Heart right ventricle (tissue), 16 donors: ENCODE measurements around the gene KMT2B. TPM values are rescaled to one million over a fixed set of nuclear protein-coding genes. Genes with fewer than 3 reads are reported as not detected.
A peak's percentile ranks its signal among the peaks of the same experiment; 100 is the strongest.

Experiments
- ATAC-seq, 8 donors: fragments of 200-7000 bp; cut with Tn5 transposase; one replicate each; pipeline ENCODE4 v1.9.1; 2020; ENCODE audit warnings: mild to moderate bottlenecking in 8 of 8, moderate library complexity in 8 of 8, moderate number of reproducible peaks in 1 of 8
- DNase-seq, 2 donors: peaks; one replicate each; pipeline ENCODE4 v3.0.0-alpha.2; 2020
- H3K27ac ChIP-seq, 10 donors: fragments of 200-600 bp; sonication (generic) in 2 of 10; one replicate each; pipeline versions ENCODE4 v1.5.0 to v1.8.0; 2020 to 2022; ENCODE audit warnings: mild to moderate bottlenecking in 3 of 10
- H3K27me3 ChIP-seq, 7 donors: fragments of 200-600 bp; one replicate each; pipeline ENCODE4 v1.8.0; 2021 to 2022; ENCODE audit warnings: mild to moderate bottlenecking in 2 of 7
- H3K36me3 ChIP-seq, 9 donors: fragments of 200-600 bp; sonication (generic) in 1 of 9; one replicate each; pipeline versions ENCODE4 v1.5.0 to v1.8.0; 2020 to 2022; ENCODE audit warnings: mild to moderate bottlenecking in 2 of 9
- H3K4me1 ChIP-seq, 9 donors: fragments of 200-600 bp; sonication (generic) in 1 of 9; one replicate each; pipeline versions ENCODE4 v1.5.0 to v1.8.0; 2020 to 2022; ENCODE audit warnings: mild to moderate bottlenecking in 4 of 9
- H3K4me3 ChIP-seq, 10 donors: fragments of 200-600 bp; sonication (generic) in 2 of 10; one replicate each; pipeline versions ENCODE4 v1.5.0 to v1.8.0; 2020 to 2022; ENCODE audit warnings: mild to moderate bottlenecking in 7 of 10, moderate library complexity in 2 of 10
- H3K9me3 ChIP-seq, 11 donors: fragments of 200-600 bp in 10 of 11; sonication (generic) in 2 of 11; one replicate each; pipeline versions ENCODE4 v1.5.0 to v1.8.0; 2013 to 2022; ENCODE audit warnings: mild to moderate bottlenecking in 2 of 11, control low read depth in 1 of 11, moderate library complexity in 1 of 11
- WGBS, 2 donors: extraction: QIAGEN DNeasy Blood & Tissue Kit; methylation state at CpG; one replicate each; pipeline ENCODE4 v1.1.7; 2013; ENCODE audit warnings: inconsistent platforms in 1 of 2; 5-methylcytosine and 5-hydroxymethylcytosine counted together
- intact Hi-C, 10 donors: fragments of 100-400 bp; cut with DNase I; formaldehyde crosslinking; loops; one replicate each; pipeline versions ENCODE4 v1.11.1 to v1.14.2; 2022
- polyA plus RNA-seq, 2 donors: library from polyadenylated mRNA; stranded (reverse); fragments of 200-250 nt; gene quantifications; one replicate each; pipeline ENCODE4 v1.2.3, GENCODE V29; 2013
- total RNA-seq, 10 donors: library from RNA; stranded (reverse); fragmentation: NEBNext Ultra II Directional in 3 of 10; extraction: Animal tissue kit (Norgen Biotek cat#: 25700) in 3 of 10; gene quantifications; one replicate each; pipeline versions ENCODE4 v1.2.1 to v1.2.4, GENCODE V29; 2021 to 2023
- TF ChIP-seq, protein P1 (sequence below), 9 donors: fragments of 200-600 bp; sonication (generic) in 2 of 9; IDR thresholded peaks; one replicate each; pipeline versions ENCODE4 v1.5.0 to v1.8.0; 2021 to 2022; ENCODE audit warnings: antibody characterized with exemption in 9 of 9, mild to moderate bottlenecking in 5 of 9, moderate library complexity in 1 of 9
- donor health status: Arrhythmogenic right ventricular cardiomyopathy.
- donor health status: ischemic (EF 13 %, LVEDD 7.1; RV severe dilation, severe dysfunction).
- donor health status: healthy with polysubstance abuse.
- donor health status: DM: no; HTN: yes; CAD: no.
- donor health status: DM: no; HTN: no; CAD: no.
- donor health status: ischemic (EF 25% LVEDD 6.9; RV normal size, moderate dysfunction).
- donor health status: ischemic (EF 25% LVEDD 5.7; RV mildly dilated, moderate dysfunction).
- donor health status: healthy.
- donor health status: DM: yes; HTN: yes; CAD: no.
- donor health status: Ischemic cardiomyopathy.
- donor health status: ischemic (EF 35%, LVEDD 5.7; RV mildly dilated, moderate dysfunction).
- donor health status: nonischemic (EF 11% LVEDD 7.7; RV severe dilation, severe dysfunction).
- donor health status: DM: yes; HTN: yes; CAD: no.
- donor health status: PGD.
- donor health status: ischemic (EF 29% LVEDD 5.4; RV normal size, mild dysfunction).
- donor health status: nonischemic (EF 23%, LVEDD 6.1; RV moderate dilation, normal function).

KMT2B gene
- total and polyA plus RNA-seq, 12 donors: 10.8 to 28.7 (median 14.8) TPM

DNA sequence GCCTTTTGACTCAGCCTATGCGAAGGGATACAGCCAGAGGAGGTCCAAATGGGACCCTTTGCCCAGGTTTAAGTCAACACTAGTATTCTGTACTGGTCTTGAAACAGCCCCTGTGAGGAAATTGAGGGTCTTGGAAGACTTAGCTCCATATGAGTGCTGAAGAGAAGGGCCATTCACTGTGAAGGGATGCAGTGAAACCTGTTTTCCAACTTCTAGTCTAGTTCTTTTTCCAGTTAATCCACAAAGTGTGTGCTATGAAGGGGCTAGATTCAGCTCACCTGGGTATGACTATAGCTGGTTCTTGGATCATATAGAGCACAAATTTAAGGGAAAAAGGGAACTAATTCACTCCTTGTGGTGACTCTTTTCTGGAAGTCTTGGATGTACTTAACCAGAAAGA, 9.4 kb upstream of the KMT2B start:
- ATAC-seq (no peak), DNase-seq (no peak)
- no peak overlapping the region for H3K27ac ChIP-seq
- no peaks in the 10 kb centered on the region for H3K36me3 ChIP-seq
- peaks cover 0 to 23% (median 6%) of the 10 kb centered on the region in 7 donors for H3K27me3 ChIP-seq
- intact Hi-C loops: no loop called here
- no peaks in the 10 kb centered on the region for H3K9me3 ChIP-seq
- peaks cover 0 to under 1% (median 0%) of the 10 kb centered on the region in 9 donors for H3K4me1 ChIP-seq
- H3K4me3 ChIP-seq: no peak overlapping the region
- TF ChIP-seq, protein P1, sequence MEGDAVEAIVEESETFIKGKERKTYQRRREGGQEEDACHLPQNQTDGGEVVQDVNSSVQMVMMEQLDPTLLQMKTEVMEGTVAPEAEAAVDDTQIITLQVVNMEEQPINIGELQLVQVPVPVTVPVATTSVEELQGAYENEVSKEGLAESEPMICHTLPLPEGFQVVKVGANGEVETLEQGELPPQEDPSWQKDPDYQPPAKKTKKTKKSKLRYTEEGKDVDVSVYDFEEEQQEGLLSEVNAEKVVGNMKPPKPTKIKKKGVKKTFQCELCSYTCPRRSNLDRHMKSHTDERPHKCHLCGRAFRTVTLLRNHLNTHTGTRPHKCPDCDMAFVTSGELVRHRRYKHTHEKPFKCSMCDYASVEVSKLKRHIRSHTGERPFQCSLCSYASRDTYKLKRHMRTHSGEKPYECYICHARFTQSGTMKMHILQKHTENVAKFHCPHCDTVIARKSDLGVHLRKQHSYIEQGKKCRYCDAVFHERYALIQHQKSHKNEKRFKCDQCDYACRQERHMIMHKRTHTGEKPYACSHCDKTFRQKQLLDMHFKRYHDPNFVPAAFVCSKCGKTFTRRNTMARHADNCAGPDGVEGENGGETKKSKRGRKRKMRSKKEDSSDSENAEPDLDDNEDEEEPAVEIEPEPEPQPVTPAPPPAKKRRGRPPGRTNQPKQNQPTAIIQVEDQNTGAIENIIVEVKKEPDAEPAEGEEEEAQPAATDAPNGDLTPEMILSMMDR (IDR thresholded peaks at IDR 0.05): no peak
- 81 to 89% methylated on average over 1 of the region's 1 CpG for WGBS, 2 donors

DNA sequence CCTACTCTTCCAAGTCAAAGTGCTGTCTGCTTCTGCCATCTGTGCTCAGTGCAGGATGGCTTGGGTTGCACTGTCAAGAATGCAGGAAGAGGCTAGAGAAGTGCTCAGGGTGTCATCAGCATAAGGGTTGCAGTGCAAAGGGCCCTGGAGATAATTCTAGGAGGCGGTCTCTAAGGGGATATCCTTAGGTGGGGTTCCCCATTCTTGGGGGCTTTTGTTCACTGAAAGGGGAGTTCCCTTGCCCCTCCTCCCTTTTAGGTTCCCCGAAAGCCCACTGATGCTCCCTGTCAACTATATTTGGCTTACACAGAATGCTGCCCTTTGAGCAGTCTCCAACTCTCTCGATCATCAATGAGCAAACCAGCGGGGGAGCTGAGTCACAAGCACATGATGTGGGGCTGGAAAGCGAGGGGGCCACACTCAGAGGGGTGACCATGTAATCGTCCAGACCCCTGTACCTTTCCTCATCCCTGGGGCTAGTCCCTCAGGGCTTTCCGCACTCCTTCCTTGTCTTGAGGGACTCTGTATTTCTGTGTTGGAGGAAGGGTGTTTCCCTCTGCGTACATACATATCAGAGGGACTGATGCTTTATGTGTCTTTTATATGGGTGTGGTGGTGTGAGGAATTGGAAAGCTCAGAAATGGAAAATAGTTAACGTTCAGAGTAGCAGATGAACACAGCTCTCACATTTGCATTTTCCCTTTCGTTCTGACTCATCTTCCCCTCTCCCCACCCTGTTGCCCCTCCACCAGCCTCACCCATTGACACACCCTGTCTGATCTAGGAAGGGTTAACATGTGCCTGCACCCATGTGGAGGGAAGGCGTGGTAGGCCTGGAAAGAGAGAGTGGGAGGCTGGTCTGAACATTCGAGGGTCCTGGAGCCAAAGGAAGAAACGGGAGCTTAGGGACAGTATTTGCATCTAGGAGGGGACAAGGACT, 6.7 kb upstream of the KMT2B start:
- Histone ChIP-seq H3K27me3 (peaks cover 0 to 7% (median 0%) of the 10 kb centered on the region in 7 donors), H3K27ac (peak overlapping the region in 1 of 10 donors; percentile 57), H3K4me3 (no peak overlapping the region), H3K36me3 (no peaks in the 10 kb centered on the region), H3K9me3 (no peaks in the 10 kb centered on the region), H3K4me1 (peaks cover 3 to 13% (median 8%) of the 10 kb centered on the region in 9 donors)
- TF ChIP-seq, protein P1 (IDR thresholded peaks at IDR 0.05): no peak
- DNase-seq: no peak
- intact Hi-C loops: loop anchor here in 4 of 10 donors (10.0 kb wide), 2 partner anchors 156 to 166 kb away; partner anchors contain the start of gene TMEM147 (in 3 of the 4)
- no peak for ATAC-seq
- WGBS, 2 donors: 64 to 67% methylated on average over 13 of the region's 13 CpGs

DNA sequence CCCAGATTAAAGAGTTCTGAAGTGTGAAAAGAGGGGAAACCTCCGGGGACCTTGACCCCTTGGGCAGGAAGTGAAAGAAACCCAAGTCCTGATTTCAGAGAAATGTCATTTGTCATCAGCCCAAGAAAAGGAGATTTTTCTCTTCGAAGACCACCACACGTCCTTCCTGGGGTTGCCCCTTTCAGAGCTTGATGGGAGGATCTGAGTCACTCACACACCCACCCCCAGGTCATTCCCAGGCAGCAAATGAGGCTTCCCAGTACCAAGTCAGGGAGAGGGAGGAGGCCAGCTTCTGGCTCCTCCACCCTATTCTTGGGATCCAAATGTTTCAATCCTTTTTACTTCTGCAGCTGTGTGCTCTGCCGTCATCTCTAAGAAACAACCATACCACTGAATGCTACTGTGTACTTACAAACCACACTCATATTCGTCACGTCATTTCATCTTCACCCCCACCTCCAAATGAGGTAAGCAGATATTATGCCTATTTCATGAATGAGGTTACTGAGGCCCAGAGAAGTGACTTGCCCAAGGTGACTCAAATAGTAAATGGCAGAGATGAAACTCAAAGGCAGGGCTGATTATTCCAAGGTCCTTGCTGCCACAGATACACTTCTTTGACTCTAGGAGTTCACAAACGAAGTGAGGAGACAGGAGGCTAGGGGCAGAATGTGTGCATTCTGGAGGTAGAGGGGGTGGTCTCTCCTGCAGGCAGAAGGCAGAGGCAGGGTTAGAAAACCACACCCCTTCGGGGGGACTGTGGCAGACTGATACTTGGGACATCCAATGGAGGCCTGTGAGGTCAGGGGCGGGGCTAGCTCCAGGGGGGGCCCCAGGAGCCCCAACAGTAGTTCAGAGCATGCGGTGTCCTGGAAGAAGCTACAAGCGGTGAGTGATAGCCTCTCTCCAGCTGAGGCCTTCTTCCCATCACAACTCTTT, 5.0 kb upstream of the KMT2B start:
- H3K27me3 ChIP-seq: peaks cover 0 to 7% (median 0%) of the 10 kb centered on the region in 7 donors
- DNase-seq (no peak), ATAC-seq (no peak)
- 76% methylated on average over 11 of the region's 11 CpGs for WGBS, 2 donors
- peak overlapping the region in 1 of 10 donors; percentile 58 for H3K27ac ChIP-seq
- no peaks in the 10 kb centered on the region for H3K36me3 ChIP-seq
- TF ChIP-seq, protein P1 (IDR thresholded peaks at IDR 0.05): no peak
- peak overlapping the region in 1 of 10 donors; percentile 20 for H3K4me3 ChIP-seq
- intact Hi-C loops: loop anchor here in 4 of 10 donors (10.0 kb wide), 2 partner anchors 158 to 168 kb away; partner anchors contain the start of gene TMEM147 (in 3 of the 4)
- H3K4me1 ChIP-seq: peaks cover 3 to 16% (median 12%) of the 10 kb centered on the region in 9 donors
- H3K9me3 ChIP-seq: no peaks in the 10 kb centered on the region

DNA sequence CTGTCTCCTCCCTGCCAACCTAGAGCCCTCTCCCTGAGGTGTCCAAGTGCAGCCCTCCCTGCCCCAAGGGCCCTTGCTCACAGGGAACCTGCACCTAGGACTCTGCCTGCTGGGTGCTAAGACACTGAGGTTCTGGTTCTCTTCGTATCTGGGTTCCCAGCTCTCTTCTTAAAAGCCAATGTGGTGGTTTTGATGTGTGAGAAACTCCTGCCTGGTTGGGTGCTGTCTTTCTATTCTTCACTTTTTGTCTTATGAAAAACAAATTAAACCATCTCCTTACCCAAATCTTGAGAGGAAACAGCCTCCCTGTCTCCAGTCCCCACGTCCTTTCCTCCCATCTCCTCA, 4.3 kb upstream of the KMT2B start:
- H3K4me3 ChIP-seq: peak overlapping the region in 1 of 10 donors; percentile 20
- intact Hi-C loops: loop anchor here in 4 of 10 donors (10.0 kb wide), 2 partner anchors 159 to 169 kb away; partner anchors contain the start of gene TMEM147 (in 3 of the 4)
- WGBS, 2 donors: 71 to 74% methylated on average over 2 of the region's 2 CpGs
- no peak for ATAC-seq
- peaks cover 0 to 5% (median 0%) of the 10 kb centered on the region in 7 donors for H3K27me3 ChIP-seq
- TF ChIP-seq, protein P1 (IDR thresholded peaks at IDR 0.05): no peak
- H3K27ac ChIP-seq: peak overlapping the region in 1 of 10 donors; percentile 58
- DNase-seq: no peak
- H3K36me3 ChIP-seq: no peaks in the 10 kb centered on the region
- H3K4me1 ChIP-seq: peaks cover 3 to 17% (median 13%) of the 10 kb centered on the region in 9 donors
- no peaks in the 10 kb centered on the region for H3K9me3 ChIP-seq
